A549 (cell line): ENCODE data around the gene TTC17. TPM values are rescaled to one million over a fixed set of nuclear protein-coding genes. Genes with fewer than 3 reads are reported as not detected.

ENCODE experiments used
- ATAC-seq, 2 experiments: fragments of 200-7000 bp in 1 of 2; fragments of >200 bp in 1 of 2; cut with Nextera tagmentation in 1 of 2; cut with Tn5 transposase in 1 of 2; 3 replicates each; pipeline versions ENCODE4 v1.8.0 to v1.9.1; 2018 to 2020; ENCODE audit warnings: mild to moderate bottlenecking in 1 of 2, moderate library complexity in 1 of 2
- CTCF ChIA-PET: fragments of 300-600 bp; sonication (Branson Sonifier 250); formaldehyde crosslinking; extraction: SDS; loops from one replicate; lab custom pipeline; 2021; ENCODE audit warnings: antibody characterized with exemption, inconsistent platforms; lab: Yijun Ruan, JAX
- POLR2A ChIA-PET: fragments of 350-600 bp; formaldehyde crosslinking; extraction: SDS; loops from one replicate; lab custom pipeline; 2021; ENCODE audit warnings: antibody characterized with exemption, inconsistent platforms; lab: Yijun Ruan, JAX
- DNase-seq, 2 experiments: peaks; one replicate each; pipeline versions ENCODE4 v3.0.0 to v3.0.0-alpha.2; 2011 to 2016; ENCODE audit warnings: low read depth in 1 of 2, low spot score in 1 of 2
- FAIRE-seq: peaks from 2 replicates; lab custom pipeline; 2011; peaks lifted over from hg19 to GRCh38; lab: Jason Lieb, UNC
- H3K27ac ChIP-seq, 2 experiments: fragments of >200 bp; sonication (Bioruptor Twin); formaldehyde crosslinking; 3 replicates each; pipeline ENCODE4 v1.5.1; 2016 to 2017
- H3K4me1 ChIP-seq: fragments of >200 bp; sonication (Bioruptor Twin); formaldehyde crosslinking; 3 replicates; pipeline ENCODE4 v1.6.1; 2016
- H3K4me2 ChIP-seq: fragments of >200 bp; sonication (Bioruptor Twin); formaldehyde crosslinking; 3 replicates; pipeline ENCODE4 v1.6.1; 2016
- H3K4me3 ChIP-seq: fragments of >200 bp; sonication (Bioruptor Twin); formaldehyde crosslinking; 3 replicates; pipeline ENCODE4 v1.5.1; 2016
- H3K9me3 ChIP-seq: fragments of >200 bp; sonication (Bioruptor Twin); formaldehyde crosslinking; 3 replicates; pipeline ENCODE4 v1.6.1; 2016
- BHLHE40 ChIP-seq: IDR thresholded peaks from 2 replicates; pipeline ENCODE4 v1.6.1; 2012; ENCODE audit warnings: low read depth, low read length, inconsistent platforms
- CEBPB ChIP-seq, 2 experiments: fragments of >200 bp in 1 of 2; sonication (Bioruptor Twin) in 1 of 2; formaldehyde crosslinking in 1 of 2; IDR thresholded peaks; 2 replicates each; pipeline ENCODE4 v1.6.1; 2012 to 2016
- CHD4 ChIP-seq: fragments of 200-600 bp; sonication (generic); IDR thresholded peaks from 2 replicates; pipeline ENCODE4 v1.6.1; 2016; ENCODE audit warnings: antibody characterized with exemption, mild to moderate bottlenecking, borderline replicate concordance
- EHF ChIP-seq: fragments of 250-450 bp; sonication (Bioruptor Pico); IDR thresholded peaks from 2 replicates; pipeline ENCODE4 v1.5.0; 2020; ENCODE audit warnings: mild to moderate bottlenecking
- EHMT2 ChIP-seq: fragments of 200-600 bp; sonication (generic); IDR thresholded peaks from 2 replicates; pipeline ENCODE4 v1.6.1; 2016; ENCODE audit warnings: antibody characterized with exemption, low read depth, mild to moderate bottlenecking, moderate library complexity
- ESRRA ChIP-seq: fragments of 150-350 bp; IDR thresholded peaks from 2 replicates; pipeline ENCODE4 v1.6.1; 2014; ENCODE audit warnings: mild to moderate bottlenecking, low read length, borderline replicate concordance
- FOSB ChIP-seq: fragments of 250-450 bp; sonication (Bioruptor Pico); IDR thresholded peaks from 2 replicates; pipeline ENCODE4 v1.5.0; 2020; ENCODE audit warnings: mild to moderate bottlenecking, moderate library complexity
- HEYL ChIP-seq: fragments of 250-450 bp; sonication (Bioruptor Pico); IDR thresholded peaks from 2 replicates; pipeline ENCODE4 v1.8.0; 2021; ENCODE audit warnings: mild to moderate bottlenecking, moderate library complexity
- MAFK ChIP-seq: fragments of 450-650 bp; IDR thresholded peaks from 2 replicates; pipeline ENCODE4 v1.6.1; 2014; ENCODE audit not compliant: partially characterized antibody
- MYC ChIP-seq: IDR thresholded peaks from 2 replicates; pipeline ENCODE4 v1.6.1; 2012; ENCODE audit warnings: mild to moderate bottlenecking, inconsistent platforms, low read length, improper control_type of control experiment, borderline replicate concordance
- NPAS2 ChIP-seq: fragments of 250-450 bp; sonication (Bioruptor Pico); IDR thresholded peaks from 2 replicates; pipeline ENCODE4 v1.8.0; 2022; ENCODE audit warnings: mild to moderate bottlenecking, moderate library complexity, borderline replicate concordance
- RCOR1 ChIP-seq: fragments of 150-350 bp; IDR thresholded peaks from 2 replicates; pipeline ENCODE4 v1.6.1; 2014; ENCODE audit warnings: antibody characterized with exemption, low read length, low read depth
- SMC3 ChIP-seq: fragments of >200 bp; sonication (Bioruptor Twin); formaldehyde crosslinking; IDR thresholded peaks from 3 replicates; pipeline ENCODE4 v1.6.1; 2018; ENCODE audit warnings: inconsistent platforms
- TFCP2L1 ChIP-seq: fragments of 250-450 bp; sonication (Bioruptor Pico); IDR thresholded peaks from 2 replicates; pipeline ENCODE4 v1.5.0; 2021; ENCODE audit warnings: mild to moderate bottlenecking
- TP53 ChIP-seq: fragments of 250-450 bp; sonication (Bioruptor Pico); IDR thresholded peaks from 2 replicates; pipeline ENCODE4 v1.5.0; 2021; ENCODE audit warnings: mild to moderate bottlenecking, moderate library complexity
- ZSCAN20 ChIP-seq: fragments of 250-450 bp; sonication (Bioruptor Pico); IDR thresholded peaks from 2 replicates; pipeline ENCODE4 v1.8.0; 2022; ENCODE audit warnings: mild to moderate bottlenecking, moderate library complexity
- WGBS: methylation state at CpG from one replicate; pipeline ENCODE4 v1.1.6; 2017; ENCODE audit errors: missing lambda C conversion rate; 5-methylcytosine and 5-hydroxymethylcytosine counted together
- polyA plus RNA-seq, 4 experiments: library from polyadenylated mRNA; depleted of rRNA in 3 of 4; stranded (reverse); fragments of >200 nt; fragmentation: RNase III in 1 of 4; extraction: RNeasy Plus Mini Kit Qiagen cat#74134 plus additional on column Dnase treatment in 1 of 4; gene quantifications; 2 replicates in 3 of 4; 3 replicates in 1 of 4; pipeline ENCODE4 v1.2.3, GENCODE V29; 2011 to 2017
- TF ChIP-seq, protein P1 (sequence below): fragments of 200-600 bp; sonication (generic); IDR thresholded peaks from 2 replicates; pipeline ENCODE4 v1.6.1; 2016; ENCODE audit warnings: antibody characterized with exemption, mild to moderate bottlenecking, moderate library complexity
- TF ChIP-seq, protein P2 (sequence below): IDR thresholded peaks from 2 replicates; pipeline ENCODE4 v1.6.1; 2012
- TF ChIP-seq, protein P3 (sequence below): fragments of >200 bp; sonication (Bioruptor Twin); formaldehyde crosslinking; IDR thresholded peaks from 3 replicates; pipeline ENCODE4 v1.5.1; 2016

Gene TTC17
- polyA plus RNA-seq, 2 of the 4 experiments (the other 2 are of a cell fraction) = 28.9 to 89.4 TPM

DNA sequence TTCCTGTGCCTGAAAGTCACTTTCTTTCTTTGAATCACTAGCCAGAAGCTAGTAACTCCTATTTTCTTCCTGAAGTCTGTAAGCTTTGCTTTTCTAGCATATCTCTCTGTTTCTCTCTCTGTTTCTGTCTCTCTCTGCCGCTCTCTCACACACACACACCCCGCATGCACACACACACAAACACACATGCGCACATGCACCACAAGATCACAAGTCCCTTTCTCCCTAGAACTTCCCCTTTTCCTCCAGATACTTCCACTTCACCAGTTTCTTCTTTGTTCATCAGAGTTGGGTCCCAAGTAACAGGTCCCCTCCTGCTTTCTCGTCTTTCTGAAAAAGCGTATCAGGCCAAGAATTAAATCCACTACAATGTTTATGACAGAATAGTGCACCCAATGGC lies 173.3 kb downstream of the TTC17 start (continued):
- TF ChIP-seq, protein P1, sequence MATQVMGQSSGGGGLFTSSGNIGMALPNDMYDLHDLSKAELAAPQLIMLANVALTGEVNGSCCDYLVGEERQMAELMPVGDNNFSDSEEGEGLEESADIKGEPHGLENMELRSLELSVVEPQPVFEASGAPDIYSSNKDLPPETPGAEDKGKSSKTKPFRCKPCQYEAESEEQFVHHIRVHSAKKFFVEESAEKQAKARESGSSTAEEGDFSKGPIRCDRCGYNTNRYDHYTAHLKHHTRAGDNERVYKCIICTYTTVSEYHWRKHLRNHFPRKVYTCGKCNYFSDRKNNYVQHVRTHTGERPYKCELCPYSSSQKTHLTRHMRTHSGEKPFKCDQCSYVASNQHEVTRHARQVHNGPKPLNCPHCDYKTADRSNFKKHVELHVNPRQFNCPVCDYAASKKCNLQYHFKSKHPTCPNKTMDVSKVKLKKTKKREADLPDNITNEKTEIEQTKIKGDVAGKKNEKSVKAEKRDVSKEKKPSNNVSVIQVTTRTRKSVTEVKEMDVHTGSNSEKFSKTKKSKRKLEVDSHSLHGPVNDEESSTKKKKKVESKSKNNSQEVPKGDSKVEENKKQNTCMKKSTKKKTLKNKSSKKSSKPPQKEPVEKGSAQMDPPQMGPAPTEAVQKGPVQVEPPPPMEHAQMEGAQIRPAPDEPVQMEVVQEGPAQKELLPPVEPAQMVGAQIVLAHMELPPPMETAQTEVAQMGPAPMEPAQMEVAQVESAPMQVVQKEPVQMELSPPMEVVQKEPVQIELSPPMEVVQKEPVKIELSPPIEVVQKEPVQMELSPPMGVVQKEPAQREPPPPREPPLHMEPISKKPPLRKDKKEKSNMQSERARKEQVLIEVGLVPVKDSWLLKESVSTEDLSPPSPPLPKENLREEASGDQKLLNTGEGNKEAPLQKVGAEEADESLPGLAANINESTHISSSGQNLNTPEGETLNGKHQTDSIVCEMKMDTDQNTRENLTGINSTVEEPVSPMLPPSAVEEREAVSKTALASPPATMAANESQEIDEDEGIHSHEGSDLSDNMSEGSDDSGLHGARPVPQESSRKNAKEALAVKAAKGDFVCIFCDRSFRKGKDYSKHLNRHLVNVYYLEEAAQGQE = no peak
- TF ChIP-seq BHLHE40 (no peak), ZSCAN20 (CRISPR knock-in tag) (no peak)

DNA sequence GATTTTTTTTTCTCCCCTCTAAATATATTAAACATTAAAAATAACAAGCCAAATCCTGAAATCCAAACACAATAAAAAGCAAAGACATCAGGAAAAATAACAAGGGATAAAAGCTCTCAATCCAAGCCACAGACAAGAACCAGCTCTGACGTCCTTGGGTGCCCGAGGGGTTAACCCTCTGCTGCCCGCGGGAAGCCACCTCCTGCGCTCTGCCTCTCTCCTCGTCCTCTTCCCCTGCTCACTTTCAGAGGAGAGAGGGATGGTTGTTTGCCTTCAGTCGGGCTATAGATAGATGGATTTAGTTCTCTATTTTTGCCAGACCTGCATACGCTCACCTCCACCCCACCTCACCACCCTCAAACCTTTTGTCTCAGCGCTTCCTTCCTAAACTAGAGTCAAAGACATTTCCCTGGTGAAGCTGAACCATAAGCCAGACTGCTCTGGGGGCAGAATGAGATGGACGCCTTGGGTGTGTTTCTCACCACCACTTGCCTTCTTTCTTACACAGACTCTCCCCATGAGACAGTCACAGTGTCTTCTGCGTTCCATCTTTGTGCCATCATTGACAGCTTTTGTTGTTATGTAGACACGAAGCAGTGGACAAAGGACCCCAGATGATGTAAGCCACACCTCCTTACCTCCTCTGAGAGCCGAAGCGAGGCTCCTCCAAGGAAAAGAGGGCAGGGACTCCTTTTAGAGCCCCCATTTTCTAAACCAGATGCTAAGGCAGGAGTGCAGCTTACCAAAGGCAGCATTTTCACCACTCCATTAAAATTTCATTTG lies 179.3 kb downstream of the TTC17 start:
- FAIRE-seq (no peak), DNase-seq (no peak), ATAC-seq (no peak)
- Histone ChIP-seq H3K4me2 (no peak overlapping the region), H3K4me3 (no peak overlapping the region), H3K4me1 (no peaks in the 10 kb centered on the region), H3K9me3 (peaks cover 12% of the 10 kb centered on the region; the same call in 2 of the 3 replicates), H3K27ac (no peak overlapping the region)
- ChIA-PET POLR2A (no interaction called here), CTCF (interaction anchor here (1.5 kb wide), 2 partner anchors 14 to 30 kb away, joined by 3 read pairs; no protein-coding TSS in a partner anchor)
- no peak for TF ChIP-seq CHD4
- WGBS = 19% methylated on average over 14 of the region's 14 CpGs

DNA sequence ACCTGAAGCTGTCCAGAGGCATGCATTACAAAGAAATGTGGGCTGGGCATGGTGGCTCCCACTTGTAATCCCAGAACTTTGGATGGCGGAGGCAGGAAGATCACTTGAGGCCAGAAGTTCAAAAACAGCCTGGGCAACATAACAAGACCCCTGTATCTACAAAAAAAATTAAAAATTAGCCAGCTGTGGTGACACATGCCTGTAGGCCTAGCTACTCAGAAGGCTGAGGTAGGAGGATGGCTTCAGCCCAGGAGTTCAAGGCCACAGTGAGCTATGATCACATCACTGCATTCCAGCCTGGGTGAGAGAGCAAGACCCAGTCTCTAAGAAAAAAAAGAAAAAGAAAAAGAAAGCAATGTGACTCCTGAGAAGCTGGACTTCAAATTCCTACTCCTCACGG lies 183.3 kb downstream of the TTC17 start:
- no peak for FAIRE-seq
- no peaks in the 10 kb centered on the region for H3K4me1 ChIP-seq
- no peak overlapping the region for H3K27ac ChIP-seq
- whole genome bisulfite sequencing = 30% methylated on average over 2 of the region's 2 CpGs
- no peak for TF ChIP-seq ESRRA
- no peak for TF ChIP-seq EHF (CRISPR knock-in tag)
- TF ChIP-seq TP53 (CRISPR knock-in tag) = no peak
- TF ChIP-seq, protein P2, sequence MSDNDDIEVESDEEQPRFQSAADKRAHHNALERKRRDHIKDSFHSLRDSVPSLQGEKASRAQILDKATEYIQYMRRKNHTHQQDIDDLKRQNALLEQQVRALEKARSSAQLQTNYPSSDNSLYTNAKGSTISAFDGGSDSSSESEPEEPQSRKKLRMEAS = no peak
- TF ChIP-seq, all 56 proteins: peak for 0
- CTCF ChIA-PET = interaction anchor here (0.8 kb wide), 1 partner anchor 34 kb away, joined by 3 read pairs; no protein-coding TSS in a partner anchor
- H3K4me2 ChIP-seq = no peak overlapping the region
- POLR2A ChIA-PET = no interaction called here
- no peak for ATAC-seq
- no peak for DNase-seq
- peaks cover 14% of the 10 kb centered on the region; the same call in 2 of the 3 replicates for H3K9me3 ChIP-seq
- H3K4me3 ChIP-seq = no peak overlapping the region

DNA sequence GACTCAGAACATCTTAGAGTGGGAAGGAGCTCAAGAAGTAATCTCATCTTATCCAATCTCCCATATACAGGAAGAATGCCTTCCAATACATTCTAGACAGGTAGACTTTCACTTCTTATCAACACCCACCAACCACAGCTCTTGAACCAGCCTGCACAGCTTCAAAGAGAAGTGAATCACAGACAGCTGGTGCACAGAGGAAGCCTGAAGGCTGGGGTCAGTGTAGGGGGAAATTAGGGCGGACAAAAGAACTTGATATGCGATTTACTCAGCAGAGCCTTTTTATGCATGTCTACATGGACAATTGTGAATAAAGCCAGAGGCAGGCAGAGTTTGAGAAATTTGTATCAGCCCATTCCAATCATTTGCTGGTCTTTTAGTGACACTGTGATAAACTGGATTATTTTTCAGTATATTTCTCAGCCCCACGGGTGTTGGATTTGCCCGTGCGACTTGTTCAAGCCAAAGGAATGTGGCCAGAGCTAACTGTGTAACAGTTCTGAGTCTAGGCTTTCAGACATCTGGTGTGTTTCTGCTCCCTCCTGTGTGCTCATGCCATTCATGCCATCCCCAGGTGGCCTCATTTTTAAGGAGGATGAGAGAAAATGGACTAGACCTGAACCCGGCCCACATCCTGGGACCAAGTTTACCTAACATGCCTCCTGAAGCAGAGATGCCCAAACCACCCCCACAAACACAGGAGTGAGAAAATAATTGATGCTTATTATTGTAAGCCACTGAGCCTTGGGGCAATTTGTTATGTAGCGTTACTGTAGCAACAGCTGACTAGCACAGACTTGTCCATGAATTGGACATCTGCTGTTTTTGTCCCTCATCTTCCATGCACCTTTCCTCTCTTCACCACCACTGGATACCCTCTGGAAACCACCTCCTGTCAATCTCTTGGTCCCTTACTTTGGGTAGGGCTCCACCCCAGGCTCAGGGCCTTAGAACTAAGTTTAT lies 184.3 kb downstream of the TTC17 start:
- H3K4me3 ChIP-seq = no peak overlapping the region
- ChIA-PET CTCF (interaction anchor here (0.8 kb wide), 1 partner anchor 33 kb away, joined by 3 read pairs; no protein-coding TSS in a partner anchor), POLR2A (no interaction called here)
- ATAC-seq (no peak), DNase-seq (no peak), FAIRE-seq (no peak)
- H3K27ac ChIP-seq = no peak overlapping the region
- no peak for TF ChIP-seq FOSB (CRISPR knock-in tag)
- TF ChIP-seq, protein P3, sequence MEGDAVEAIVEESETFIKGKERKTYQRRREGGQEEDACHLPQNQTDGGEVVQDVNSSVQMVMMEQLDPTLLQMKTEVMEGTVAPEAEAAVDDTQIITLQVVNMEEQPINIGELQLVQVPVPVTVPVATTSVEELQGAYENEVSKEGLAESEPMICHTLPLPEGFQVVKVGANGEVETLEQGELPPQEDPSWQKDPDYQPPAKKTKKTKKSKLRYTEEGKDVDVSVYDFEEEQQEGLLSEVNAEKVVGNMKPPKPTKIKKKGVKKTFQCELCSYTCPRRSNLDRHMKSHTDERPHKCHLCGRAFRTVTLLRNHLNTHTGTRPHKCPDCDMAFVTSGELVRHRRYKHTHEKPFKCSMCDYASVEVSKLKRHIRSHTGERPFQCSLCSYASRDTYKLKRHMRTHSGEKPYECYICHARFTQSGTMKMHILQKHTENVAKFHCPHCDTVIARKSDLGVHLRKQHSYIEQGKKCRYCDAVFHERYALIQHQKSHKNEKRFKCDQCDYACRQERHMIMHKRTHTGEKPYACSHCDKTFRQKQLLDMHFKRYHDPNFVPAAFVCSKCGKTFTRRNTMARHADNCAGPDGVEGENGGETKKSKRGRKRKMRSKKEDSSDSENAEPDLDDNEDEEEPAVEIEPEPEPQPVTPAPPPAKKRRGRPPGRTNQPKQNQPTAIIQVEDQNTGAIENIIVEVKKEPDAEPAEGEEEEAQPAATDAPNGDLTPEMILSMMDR = no peak
- no peak for TF ChIP-seq EHMT2
- TF ChIP-seq MYC = no peak
- TF ChIP-seq HEYL (CRISPR knock-in tag) = no peak
- no peak for TF ChIP-seq RCOR1
- TF ChIP-seq CEBPB (IDR thresholded peaks at IDR 0.05) = no peak
- TF ChIP-seq TFCP2L1 (CRISPR knock-in tag) = no peak
- TF ChIP-seq SMC3 = no peak
- no peak for TF ChIP-seq MAFK
- TF ChIP-seq NPAS2 (CRISPR knock-in tag) = no peak
- 62% methylated on average over 7 of the region's 7 CpGs for WGBS
- H3K4me2 ChIP-seq = no peak overlapping the region
- peaks cover 4% of the 10 kb centered on the region; the same call in 1 of the 3 replicates for H3K4me1 ChIP-seq
- H3K9me3 ChIP-seq = peaks cover 14% of the 10 kb centered on the region; the same call in 2 of the 3 replicates
